GM23248 (cell line): ENCODE data around the gene SLC35D2.

ENCODE experiments used
- EZH2 ChIP-seq: fragments of 200-600 bp; sonication (generic); IDR thresholded peaks from 2 replicates; pipeline ENCODE4 v1.6.1; 2018; ENCODE audit warnings: antibody characterized with exemption, mild to moderate bottlenecking; ENCODE audit not compliant: insufficient read depth, poor library complexity, severe bottlenecking
- EZH2phosphoT487 ChIP-seq: fragments of 200-600 bp; sonication (generic); IDR thresholded peaks from 2 replicates; pipeline ENCODE4 v1.6.1; 2018; ENCODE audit warnings: antibody characterized with exemption, moderate library complexity, mild to moderate bottlenecking, low read depth; ENCODE audit not compliant: insufficient read depth

DNA sequence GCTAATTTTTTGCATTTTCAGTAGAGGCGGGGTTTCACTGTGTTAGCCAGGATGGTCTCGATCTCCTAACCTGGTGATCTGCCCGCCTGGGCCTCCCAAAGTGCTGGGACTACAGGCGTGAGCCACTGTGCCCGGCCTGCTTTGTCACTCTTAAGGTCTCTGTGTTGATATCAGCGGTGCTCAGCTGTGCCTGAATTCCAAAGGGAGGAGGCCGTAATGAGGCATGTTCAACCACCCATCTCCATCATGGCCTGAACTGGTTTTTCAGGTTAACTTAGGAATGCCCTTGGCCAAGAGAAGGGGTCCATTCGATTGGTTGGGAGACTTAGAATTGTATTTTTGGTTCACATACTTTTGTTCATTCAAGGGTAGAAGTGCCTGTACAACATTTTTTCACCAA is 103.6 kb downstream of the SLC35D2 start:
- TF ChIP-seq EZH2phosphoT487 (no peak), EZH2 (no peak)
